PC-3 (cell line): ENCODE data around the gene STAT5B. TPM values are rescaled to one million over a fixed set of nuclear protein-coding genes. Genes with fewer than 3 reads are reported as not detected.

Experiments
- ATAC-seq: fragments of 200-7000 bp; cut with Tn5 transposase; 2 replicates; pipeline ENCODE4 v1.9.1; 2020; ENCODE audit warnings: mild to moderate bottlenecking, moderate library complexity
- BruUV-seq: library from RNA; stranded (reverse); fragments of 400-500 nt; replicated peaks from 2 replicates; lab custom pipeline; 2021; lab: Mats Ljungman, UMichigan
- CTCF ChIA-PET: fragments of 300-600 bp; sonication (Branson Sonifier 250); formaldehyde crosslinking; loops from one replicate; lab custom pipeline; 2022; ENCODE audit warnings: antibody characterized with exemption; lab: Charles Lee
- POLR2A ChIA-PET: fragments of 300-600 bp; sonication (Branson Sonifier 250); formaldehyde crosslinking; loops from one replicate; lab custom pipeline; 2022; ENCODE audit warnings: antibody characterized with exemption; ENCODE audit not compliant: unreplicated experiment; lab: Charles Lee
- DNase-seq: peaks from one replicate; pipeline ENCODE4 v3.0.0-alpha.2; 2015
- H2AFZ ChIP-seq: fragments of 300-600 bp; sonication (generic); 2 replicates; pipeline ENCODE4 v1.6.0; 2016; ENCODE audit warnings: antibody characterized with exemption, low read length
- H3F3A ChIP-seq: fragments of 300-600 bp; sonication (generic); one replicate; pipeline ENCODE4 v1.6.0; 2017; ENCODE audit warnings: antibody characterized with exemption, low read length, control low read depth, mild to moderate bottlenecking; ENCODE audit not compliant: unreplicated experiment
- H3K27ac ChIP-seq: fragments of 300-600 bp; sonication (generic); 2 replicates; pipeline ENCODE4 v1.5.1; 2016; ENCODE audit warnings: mild to moderate bottlenecking, low read length
- H3K27me3 ChIP-seq: fragments of 300-600 bp; sonication (generic); 2 replicates; pipeline ENCODE4 v1.6.1; 2016; ENCODE audit warnings: low read length, mixed read lengths
- H3K36me3 ChIP-seq: fragments of 300-600 bp; sonication (generic); 2 replicates; pipeline ENCODE4 v1.6.1; 2016; ENCODE audit warnings: low read depth, mixed run types, low read length, mixed read lengths
- H3K4me1 ChIP-seq: fragments of 300-600 bp; sonication (generic); 2 replicates; pipeline ENCODE4 v1.5.1; 2016; ENCODE audit warnings: low read length; ENCODE audit not compliant: insufficient read depth
- H3K4me2 ChIP-seq: fragments of 300-600 bp; sonication (generic); 2 replicates; pipeline ENCODE4 v1.6.0; 2016; ENCODE audit warnings: low read length
- H3K4me3 ChIP-seq: fragments of 300-600 bp; sonication (generic); 2 replicates; pipeline ENCODE4 v1.5.1; 2016; ENCODE audit warnings: mild to moderate bottlenecking, low read length, mixed read lengths
- H3K79me2 ChIP-seq: fragments of 300-600 bp; sonication (generic); 2 replicates; pipeline ENCODE4 v1.6.1; 2017; ENCODE audit warnings: low read length, mixed read lengths
- H3K9ac ChIP-seq: fragments of 300-600 bp; sonication (generic); 2 replicates; pipeline ENCODE4 v1.6.0; 2016; ENCODE audit warnings: mild to moderate bottlenecking, low read length
- H3K9me2 ChIP-seq: fragments of 300-600 bp; sonication (generic); replicated peaks from 2 replicates; pipeline ENCODE4 v1.6.1; 2016; ENCODE audit warnings: mixed run types, low read length, mixed read lengths
- H3K9me3 ChIP-seq: fragments of 300-600 bp; sonication (generic); 2 replicates; pipeline ENCODE4 v1.6.1; 2016; ENCODE audit warnings: low read length, mixed read lengths
- H4K20me1 ChIP-seq: fragments of 300-600 bp; sonication (generic); 2 replicates; pipeline ENCODE4 v1.6.1; 2016; ENCODE audit warnings: low read length, mixed read lengths
- EZH2 ChIP-seq: fragments of 300-600 bp; sonication (generic); IDR thresholded peaks from one replicate; pipeline ENCODE4 v1.6.1; 2017; ENCODE audit warnings: antibody characterized with exemption, mild to moderate bottlenecking, low read length; ENCODE audit not compliant: unreplicated experiment
- EZH2phosphoT487 ChIP-seq: fragments of 300-600 bp; sonication (generic); IDR thresholded peaks from 2 replicates; pipeline ENCODE4 v1.6.1; 2018; ENCODE audit warnings: mild to moderate bottlenecking, antibody characterized with exemption, low read length, borderline replicate concordance
- intact Hi-C: fragments of 100-400 bp; cut with micrococcal nuclease; formaldehyde crosslinking; loops from 2 replicates; pipeline ENCODE4 v1.9.0; 2023
- total RNA-seq: library from RNA; depleted of rRNA; stranded (reverse); fragments of >200 nt; gene quantifications from 2 replicates; pipeline ENCODE4 v1.2.3, GENCODE V29; 2014
- TF ChIP-seq, protein P1 (sequence below): fragments of 300-600 bp; sonication (generic); conservative IDR thresholded peaks from 2 replicates; pipeline ENCODE4 v1.5.1; 2017; ENCODE audit warnings: antibody characterized with exemption, low read depth, mild to moderate bottlenecking, low read length

Gene STAT5B
- total RNA-seq, 1 experiment from 2014 or later, result not detected

GRCh38 chr17:42290577-42290976, 14.4 kb upstream of the STAT5B start:
- Histone ChIP-seq H3K9me3 (no peaks in the 10 kb centered on the region), H3K9ac (no peak overlapping the region), H2AFZ (no peak overlapping the region), H3K27ac (no peak overlapping the region), H3K4me2 (no peak overlapping the region), H3K4me1 (no peaks in the 10 kb centered on the region), H3K79me2 (no peaks in the 10 kb centered on the region), H4K20me1 (no peaks in the 10 kb centered on the region), H3K9me2 (no peaks in the 10 kb centered on the region), H3K27me3 (no peaks in the 10 kb centered on the region), H3F3A (no peaks in the 10 kb centered on the region), H3K4me3 (no peak overlapping the region), H3K36me3 (no peaks in the 10 kb centered on the region)
- no TSS peak for BruUV-seq
- ATAC-seq (no peak), DNase-seq (no peak)
- CTCF ChIA-PET, result no interaction called here
- POLR2A ChIA-PET, result no interaction called here
- TF ChIP-seq EZH2phosphoT487, result no peak
- no peak for TF ChIP-seq EZH2
- TF ChIP-seq, protein P1, sequence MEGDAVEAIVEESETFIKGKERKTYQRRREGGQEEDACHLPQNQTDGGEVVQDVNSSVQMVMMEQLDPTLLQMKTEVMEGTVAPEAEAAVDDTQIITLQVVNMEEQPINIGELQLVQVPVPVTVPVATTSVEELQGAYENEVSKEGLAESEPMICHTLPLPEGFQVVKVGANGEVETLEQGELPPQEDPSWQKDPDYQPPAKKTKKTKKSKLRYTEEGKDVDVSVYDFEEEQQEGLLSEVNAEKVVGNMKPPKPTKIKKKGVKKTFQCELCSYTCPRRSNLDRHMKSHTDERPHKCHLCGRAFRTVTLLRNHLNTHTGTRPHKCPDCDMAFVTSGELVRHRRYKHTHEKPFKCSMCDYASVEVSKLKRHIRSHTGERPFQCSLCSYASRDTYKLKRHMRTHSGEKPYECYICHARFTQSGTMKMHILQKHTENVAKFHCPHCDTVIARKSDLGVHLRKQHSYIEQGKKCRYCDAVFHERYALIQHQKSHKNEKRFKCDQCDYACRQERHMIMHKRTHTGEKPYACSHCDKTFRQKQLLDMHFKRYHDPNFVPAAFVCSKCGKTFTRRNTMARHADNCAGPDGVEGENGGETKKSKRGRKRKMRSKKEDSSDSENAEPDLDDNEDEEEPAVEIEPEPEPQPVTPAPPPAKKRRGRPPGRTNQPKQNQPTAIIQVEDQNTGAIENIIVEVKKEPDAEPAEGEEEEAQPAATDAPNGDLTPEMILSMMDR, result no peak
- intact Hi-C loops, result no loop called here

- H3K4me3 ChIP-seq, result no peak overlapping the region
- no peak overlapping the region for H3K9ac ChIP-seq
- TF ChIP-seq EZH2 (no peak), EZH2phosphoT487 (no peak)
- TF ChIP-seq, protein P1, result no peak
- no peaks in the 10 kb centered on the region for H3K4me1 ChIP-seq
- ATAC-seq (no peak), DNase-seq (no peak)
- no TSS peak for BruUV-seq
- no peak overlapping the region for H3K27ac ChIP-seq
- intact Hi-C loops, result no loop called here
- ChIA-PET CTCF (no interaction called here), POLR2A (no interaction called here)
- H3F3A ChIP-seq, result no peaks in the 10 kb centered on the region
- no peaks in the 10 kb centered on the region for H3K27me3 ChIP-seq
- no peaks in the 10 kb centered on the region for H3K79me2 ChIP-seq
- no peaks in the 10 kb centered on the region for H3K9me3 ChIP-seq
- H3K9me2 ChIP-seq, result no peaks in the 10 kb centered on the region
- H2AFZ ChIP-seq, result no peak overlapping the region
- H3K36me3 ChIP-seq, result no peaks in the 10 kb centered on the region
- no peaks in the 10 kb centered on the region for H4K20me1 ChIP-seq
- H3K4me2 ChIP-seq, result no peak overlapping the region
Measured at GRCh38 chr17:42289611-42290181, 13.5 kb upstream of the STAT5B start.

DNA sequence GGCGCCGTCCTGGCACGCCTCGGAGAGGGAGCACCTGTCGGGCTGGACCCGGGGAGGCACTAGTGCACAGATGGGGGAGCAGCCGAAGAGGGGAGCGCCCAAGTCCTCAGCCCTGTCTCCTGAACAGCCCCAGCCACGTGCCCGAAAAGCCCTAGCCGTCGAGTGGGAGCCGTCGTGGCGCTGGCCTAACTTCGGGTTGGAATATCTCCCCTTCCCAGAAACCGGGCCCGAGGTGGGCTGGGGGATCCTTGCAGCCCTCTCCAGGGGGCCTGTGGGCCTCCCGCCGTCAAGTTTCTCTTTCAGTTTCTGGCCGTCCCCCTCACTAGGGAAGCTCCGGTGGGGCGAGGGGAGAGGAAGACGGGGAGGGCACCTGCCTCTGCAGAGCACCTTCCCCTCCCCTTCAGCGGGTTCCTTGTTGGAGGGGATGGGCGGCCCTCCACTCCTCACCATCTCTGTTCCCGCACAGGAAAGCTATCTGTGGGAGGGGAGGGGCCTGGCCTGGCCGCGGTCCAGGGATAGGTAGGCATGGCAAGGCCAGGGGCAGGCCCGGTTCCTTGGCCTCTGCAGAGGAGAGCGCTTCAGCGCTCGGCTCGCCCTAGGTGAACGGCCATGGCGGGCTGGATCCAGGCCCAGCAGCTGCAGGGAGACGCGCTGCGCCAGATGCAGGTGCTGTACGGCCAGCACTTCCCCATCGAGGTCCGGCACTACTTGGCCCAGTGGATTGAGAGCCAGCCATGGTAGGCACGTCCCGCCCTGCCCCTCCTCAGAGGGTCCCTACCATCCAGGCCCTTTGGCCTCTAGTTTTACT, 12.8 kb upstream of the STAT5B start:
- DNase-seq, result no peak
- intact Hi-C loops, result no loop called here
- no peaks in the 10 kb centered on the region for H4K20me1 ChIP-seq
- H3K4me2 ChIP-seq, result no peak overlapping the region
- H3K4me3 ChIP-seq, result no peak overlapping the region
- no peaks in the 10 kb centered on the region for H3K36me3 ChIP-seq
- no peaks in the 10 kb centered on the region for H3K9me2 ChIP-seq
- ATAC-seq, result no peak
- CTCF ChIA-PET, result no interaction called here
- TF ChIP-seq EZH2 (no peak), EZH2phosphoT487 (no peak)
- TF ChIP-seq, protein P1, result no peak
- no peaks in the 10 kb centered on the region for H3K9me3 ChIP-seq
- POLR2A ChIA-PET, result no interaction called here
- H3K27me3 ChIP-seq, result no peaks in the 10 kb centered on the region
- no peaks in the 10 kb centered on the region for H3K4me1 ChIP-seq
- H3F3A ChIP-seq, result no peaks in the 10 kb centered on the region
- H3K27ac ChIP-seq, result no peak overlapping the region
- no peaks in the 10 kb centered on the region for H3K79me2 ChIP-seq
- no TSS peak for BruUV-seq
- H2AFZ ChIP-seq, result no peak overlapping the region
- H3K9ac ChIP-seq, result no peak overlapping the region
